Spleen (tissue), 7 donors: Measurements from ENCODE around the gene CXCR6.

Experiments
- POLR2A ChIP-seq, 3 donors: fragments of 450-650 bp; IDR thresholded peaks; one replicate each; pipeline ENCODE4 v1.5.1; 2017; ENCODE audit warnings: antibody characterized with exemption in 3 of 3, mild to moderate bottlenecking in 1 of 3
- POLR2AphosphoS5 ChIP-seq, 3 donors: sonication (generic); formaldehyde crosslinking; IDR thresholded peaks; one replicate each; pipeline ENCODE4 v1.5.1; 2017; ENCODE audit warnings: antibody characterized with exemption in 3 of 3
- TF ChIP-seq, protein P1 (sequence below), 11 experiments: fragments of 200-600 bp in 7 of 11; fragments of 450-650 bp in 4 of 11; sonication (generic) in 4 of 11; IDR thresholded peaks in 8 of 11; conservative IDR thresholded peaks in 3 of 11; 1 replicate in 7 of 11; 2 replicates in 4 of 11; pipeline versions ENCODE4 v1.4.0 to v1.8.0; 2016 to 2021; ENCODE audit warnings: antibody characterized with exemption in 11 of 11, inconsistent platforms in 4 of 11, mild to moderate bottlenecking in 1 of 11
- donor health status: DM: no; HTN: no; CAD: no; lungs with moderate emphysema.
- donor health status: DM: no; HTN: no; CAD: no.
- donor health status: DM: no; HTN: no; CAD: no.

DNA sequence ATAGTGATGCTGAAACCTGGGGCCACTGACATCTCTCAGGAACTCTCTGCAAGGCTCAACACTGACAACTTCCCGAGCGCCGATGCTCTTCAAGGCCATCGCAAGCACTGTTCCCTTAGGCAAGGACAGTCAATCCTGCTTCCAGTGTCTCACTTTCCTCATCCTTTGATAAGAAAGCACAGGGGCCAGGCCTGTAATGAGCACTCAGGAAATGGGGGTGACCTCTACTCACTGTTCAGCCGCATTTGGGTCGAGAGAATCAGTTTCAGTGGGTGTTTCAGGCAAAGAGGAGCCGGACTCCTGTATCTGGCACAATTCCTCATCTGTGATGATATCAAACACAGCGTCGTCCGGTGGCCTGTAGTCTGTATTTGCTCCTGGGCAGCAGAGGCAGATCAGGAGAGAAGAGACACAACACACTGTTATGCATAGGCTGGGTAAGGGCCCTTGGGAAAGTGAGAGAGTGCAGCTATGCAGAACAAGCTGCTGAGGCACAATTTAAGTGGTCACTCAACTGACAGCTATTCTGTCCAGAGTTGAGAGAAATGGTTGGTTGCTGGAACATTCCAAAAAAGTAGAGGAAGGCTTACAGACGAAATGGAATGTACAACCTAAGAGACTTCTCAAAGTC lies 11.9 kb downstream of the CXCR6 start:
- TF ChIP-seq, protein P1, sequence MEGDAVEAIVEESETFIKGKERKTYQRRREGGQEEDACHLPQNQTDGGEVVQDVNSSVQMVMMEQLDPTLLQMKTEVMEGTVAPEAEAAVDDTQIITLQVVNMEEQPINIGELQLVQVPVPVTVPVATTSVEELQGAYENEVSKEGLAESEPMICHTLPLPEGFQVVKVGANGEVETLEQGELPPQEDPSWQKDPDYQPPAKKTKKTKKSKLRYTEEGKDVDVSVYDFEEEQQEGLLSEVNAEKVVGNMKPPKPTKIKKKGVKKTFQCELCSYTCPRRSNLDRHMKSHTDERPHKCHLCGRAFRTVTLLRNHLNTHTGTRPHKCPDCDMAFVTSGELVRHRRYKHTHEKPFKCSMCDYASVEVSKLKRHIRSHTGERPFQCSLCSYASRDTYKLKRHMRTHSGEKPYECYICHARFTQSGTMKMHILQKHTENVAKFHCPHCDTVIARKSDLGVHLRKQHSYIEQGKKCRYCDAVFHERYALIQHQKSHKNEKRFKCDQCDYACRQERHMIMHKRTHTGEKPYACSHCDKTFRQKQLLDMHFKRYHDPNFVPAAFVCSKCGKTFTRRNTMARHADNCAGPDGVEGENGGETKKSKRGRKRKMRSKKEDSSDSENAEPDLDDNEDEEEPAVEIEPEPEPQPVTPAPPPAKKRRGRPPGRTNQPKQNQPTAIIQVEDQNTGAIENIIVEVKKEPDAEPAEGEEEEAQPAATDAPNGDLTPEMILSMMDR (IDR thresholded peaks at IDR 0.05 in 8 of 11, conservative IDR thresholded peaks at IDR 0.05 in 3 of 11) = no peak
- TF ChIP-seq POLR2AphosphoS5 (IDR thresholded peaks at IDR 0.05) = no peak
- no peak for TF ChIP-seq POLR2A (IDR thresholded peaks at IDR 0.05)
